Colonic mucosa (tissue), 4 donors: ENCODE data around the gene YLPM1. TPM values are rescaled to one million over a fixed set of nuclear protein-coding genes. Genes with fewer than 3 reads are reported as not detected.
A peak's percentile ranks its signal among the peaks of the same experiment; 100 is the strongest.

Experiments used
- DNase-seq: peaks from one replicate; pipeline ENCODE4 v3.0.0-alpha.2; 2020
- H3K27ac ChIP-seq: fragments of 200-600 bp; one replicate; pipeline ENCODE4 v1.8.0; 2021
- H3K27me3 ChIP-seq: fragments of 200-600 bp; one replicate; pipeline ENCODE4 v1.8.0; 2021
- H3K36me3 ChIP-seq: fragments of 200-600 bp; one replicate; pipeline ENCODE4 v1.8.0; 2021
- H3K4me1 ChIP-seq: fragments of 200-600 bp; one replicate; pipeline ENCODE4 v1.8.0; 2021; ENCODE audit warnings: mild to moderate bottlenecking
- H3K4me3 ChIP-seq: fragments of 200-600 bp; one replicate; pipeline ENCODE4 v1.8.0; 2021
- H3K9ac ChIP-seq, 2 donors: one replicate each; pipeline ENCODE4 v1.7.0; 2013; ENCODE audit warnings: control low read depth in 2 of 2, low read depth in 2 of 2, low read length in 2 of 2
- H3K9me3 ChIP-seq: fragments of 200-600 bp; one replicate; pipeline ENCODE4 v1.8.0; 2021
- intact Hi-C: fragments of 100-400 bp; cut with DNase I; formaldehyde crosslinking; loops from one replicate; pipeline ENCODE4 v1.14.1; 2022
- total RNA-seq, 2 donors: library from RNA; stranded (reverse); fragmentation: NEBNext Ultra II Directional in 1 of 2; extraction: Animal tissue kit (Norgen Biotek cat#: 25700) in 1 of 2; gene quantifications; one replicate each; pipeline ENCODE4 v1.2.1, GENCODE V29; 2021
- TF ChIP-seq, protein P1 (sequence below): fragments of 200-600 bp; IDR thresholded peaks from one replicate; pipeline ENCODE4 v1.8.0; 2022; ENCODE audit warnings: antibody characterized with exemption, mild to moderate bottlenecking
- donor health status: healthy.
- donor health status: DM: no; HTN: no; CAD: no.
- donor health status: DM: no; HTN: no; CAD: no.

Gene YLPM1
- total RNA-seq, 2 donors from 2014 or later: 36.1 to 41.7 TPM

DNA sequence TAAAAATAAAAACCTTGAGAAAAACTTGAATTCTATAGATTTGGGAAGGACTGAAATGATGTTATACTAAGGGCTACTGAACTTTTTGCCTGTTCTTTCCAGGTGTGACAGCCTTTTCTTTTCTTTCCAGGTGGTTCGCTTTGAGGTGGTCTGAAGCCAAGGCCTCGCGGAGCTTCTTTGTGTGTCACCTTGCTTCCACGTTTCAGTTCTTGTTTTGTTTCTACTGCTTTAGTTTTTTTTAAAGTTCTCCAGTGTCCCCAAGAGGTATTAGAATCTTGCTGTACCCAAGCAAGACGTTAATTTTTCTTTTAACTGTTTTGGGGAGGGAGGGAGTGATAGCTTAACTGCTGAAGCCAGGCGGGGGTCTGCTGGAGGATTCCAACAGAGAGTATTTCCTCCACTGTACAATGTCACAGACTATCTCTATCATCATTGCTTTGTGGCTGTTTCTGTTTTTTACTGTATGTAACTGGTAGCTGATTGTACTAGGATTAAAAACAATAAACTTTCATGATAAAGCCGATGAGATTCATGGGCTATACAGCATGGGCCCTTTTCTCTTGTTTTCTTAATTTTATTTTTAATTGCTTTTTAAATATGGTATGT lies 72.6 kb downstream of the YLPM1 start:
- Histone ChIP-seq H3K36me3 (peaks cover 4% of the 10 kb centered on the region), H3K27ac (no peak overlapping the region), H3K4me3 (no peak overlapping the region), H3K27me3 (no peaks in the 10 kb centered on the region), H3K9me3 (no peaks in the 10 kb centered on the region), H3K4me1 (no peaks in the 10 kb centered on the region), H3K9ac (no peak overlapping the region)
- DNase-seq: no peak
- TF ChIP-seq, protein P1, sequence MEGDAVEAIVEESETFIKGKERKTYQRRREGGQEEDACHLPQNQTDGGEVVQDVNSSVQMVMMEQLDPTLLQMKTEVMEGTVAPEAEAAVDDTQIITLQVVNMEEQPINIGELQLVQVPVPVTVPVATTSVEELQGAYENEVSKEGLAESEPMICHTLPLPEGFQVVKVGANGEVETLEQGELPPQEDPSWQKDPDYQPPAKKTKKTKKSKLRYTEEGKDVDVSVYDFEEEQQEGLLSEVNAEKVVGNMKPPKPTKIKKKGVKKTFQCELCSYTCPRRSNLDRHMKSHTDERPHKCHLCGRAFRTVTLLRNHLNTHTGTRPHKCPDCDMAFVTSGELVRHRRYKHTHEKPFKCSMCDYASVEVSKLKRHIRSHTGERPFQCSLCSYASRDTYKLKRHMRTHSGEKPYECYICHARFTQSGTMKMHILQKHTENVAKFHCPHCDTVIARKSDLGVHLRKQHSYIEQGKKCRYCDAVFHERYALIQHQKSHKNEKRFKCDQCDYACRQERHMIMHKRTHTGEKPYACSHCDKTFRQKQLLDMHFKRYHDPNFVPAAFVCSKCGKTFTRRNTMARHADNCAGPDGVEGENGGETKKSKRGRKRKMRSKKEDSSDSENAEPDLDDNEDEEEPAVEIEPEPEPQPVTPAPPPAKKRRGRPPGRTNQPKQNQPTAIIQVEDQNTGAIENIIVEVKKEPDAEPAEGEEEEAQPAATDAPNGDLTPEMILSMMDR: no peak
- intact Hi-C loops: no loop called here

DNA sequence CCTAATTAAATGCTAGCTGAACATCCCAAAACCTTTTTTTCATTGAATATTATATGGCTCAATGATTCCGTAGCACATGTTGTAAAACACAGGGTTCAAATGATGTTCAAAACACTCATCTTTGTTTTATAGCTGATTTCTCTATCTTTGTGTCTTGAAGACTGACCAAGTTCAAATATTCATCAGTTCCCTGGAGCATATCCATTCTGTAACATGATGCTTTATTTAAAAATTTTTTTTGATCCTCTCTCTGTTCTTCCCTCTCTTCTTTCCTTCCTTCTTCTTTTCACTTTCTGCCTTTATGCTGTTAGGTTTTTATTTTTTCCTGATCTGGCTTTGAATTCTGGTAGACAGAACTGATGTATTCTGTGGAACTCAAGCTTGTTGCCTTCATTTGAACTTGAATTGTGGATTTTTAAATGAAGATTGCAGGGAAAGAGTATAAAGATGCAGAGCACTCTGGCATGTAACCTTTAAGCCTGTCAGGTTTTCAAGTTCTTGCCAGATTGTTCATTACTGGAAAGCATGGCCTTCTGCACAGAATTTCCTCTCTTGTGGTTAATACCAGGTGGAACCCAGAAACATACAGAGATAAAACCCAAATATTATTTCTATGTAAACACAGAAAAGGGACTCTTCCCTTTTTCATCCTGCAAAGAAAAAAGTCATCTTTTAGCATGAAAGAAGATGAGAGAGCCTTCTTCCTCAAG lies 73.3 kb downstream of the YLPM1 start:
- H3K27ac ChIP-seq: peak overlapping the region; percentile 27
- H3K4me1 ChIP-seq: no peaks in the 10 kb centered on the region
- H3K9me3 ChIP-seq: no peaks in the 10 kb centered on the region
- DNase-seq: no peak
- H3K4me3 ChIP-seq: no peak overlapping the region
- H3K9ac ChIP-seq: no peak overlapping the region
- intact Hi-C loops: no loop called here
- H3K36me3 ChIP-seq: peaks cover 4% of the 10 kb centered on the region
- H3K27me3 ChIP-seq: no peaks in the 10 kb centered on the region
- TF ChIP-seq, protein P1: no peak

DNA sequence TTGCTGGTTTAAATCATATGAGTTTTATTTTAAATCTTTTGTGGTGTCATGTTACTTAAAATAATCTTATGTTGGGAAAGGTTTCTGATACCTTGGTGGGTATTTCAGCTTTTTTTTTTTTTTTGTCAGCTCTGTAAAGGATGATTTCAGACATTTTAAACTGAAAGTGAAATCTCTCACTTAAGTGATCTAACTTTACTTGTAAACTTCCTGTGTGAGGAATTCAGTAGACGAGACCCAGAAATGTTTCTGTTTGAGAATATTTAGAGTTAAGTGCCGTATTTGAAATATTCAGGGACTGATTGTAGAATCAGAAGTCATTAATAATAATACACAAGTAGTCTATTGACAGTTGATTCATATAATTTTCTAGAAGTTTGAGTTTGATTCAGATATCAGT lies 75.0 kb downstream of the YLPM1 start:
- H3K36me3 ChIP-seq: peaks cover 4% of the 10 kb centered on the region
- H3K27me3 ChIP-seq: no peaks in the 10 kb centered on the region
- peak overlapping the region; percentile 41 for H3K27ac ChIP-seq
- TF ChIP-seq, protein P1: no peak
- DNase-seq: no peak
- intact Hi-C loops: no loop called here
- H3K4me3 ChIP-seq: no peak overlapping the region
- H3K9ac ChIP-seq: no peak overlapping the region
- no peaks in the 10 kb centered on the region for H3K9me3 ChIP-seq
- no peaks in the 10 kb centered on the region for H3K4me1 ChIP-seq

DNA sequence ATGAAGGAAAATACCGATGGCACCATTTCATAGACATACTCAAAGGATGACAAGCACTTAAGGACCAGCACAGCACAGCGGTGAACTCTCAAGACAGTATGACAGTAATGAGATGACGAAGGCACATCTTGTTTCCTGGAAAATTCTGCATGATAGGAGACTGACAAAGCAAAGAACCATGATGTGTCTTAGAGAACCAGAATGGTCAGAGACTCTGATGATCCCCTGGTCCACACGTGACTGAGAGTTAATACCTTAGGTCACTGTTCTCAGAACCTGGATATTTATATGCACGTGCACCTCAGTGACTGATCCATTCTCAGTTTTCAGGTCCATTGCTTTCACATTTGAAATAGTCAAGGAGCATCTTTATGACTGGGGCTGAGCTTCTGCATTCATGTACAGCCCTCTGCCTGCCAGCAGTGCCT lies 77.5 kb downstream of the YLPM1 start:
- Histone ChIP-seq H3K4me3 (no peak overlapping the region), H3K27ac (no peak overlapping the region), H3K4me1 (no peaks in the 10 kb centered on the region), H3K9me3 (no peaks in the 10 kb centered on the region), H3K9ac (no peak overlapping the region), H3K36me3 (peaks cover 2% of the 10 kb centered on the region), H3K27me3 (no peaks in the 10 kb centered on the region)
- TF ChIP-seq, protein P1: no peak
- intact Hi-C loops: no loop called here
- no peak for DNase-seq

DNA sequence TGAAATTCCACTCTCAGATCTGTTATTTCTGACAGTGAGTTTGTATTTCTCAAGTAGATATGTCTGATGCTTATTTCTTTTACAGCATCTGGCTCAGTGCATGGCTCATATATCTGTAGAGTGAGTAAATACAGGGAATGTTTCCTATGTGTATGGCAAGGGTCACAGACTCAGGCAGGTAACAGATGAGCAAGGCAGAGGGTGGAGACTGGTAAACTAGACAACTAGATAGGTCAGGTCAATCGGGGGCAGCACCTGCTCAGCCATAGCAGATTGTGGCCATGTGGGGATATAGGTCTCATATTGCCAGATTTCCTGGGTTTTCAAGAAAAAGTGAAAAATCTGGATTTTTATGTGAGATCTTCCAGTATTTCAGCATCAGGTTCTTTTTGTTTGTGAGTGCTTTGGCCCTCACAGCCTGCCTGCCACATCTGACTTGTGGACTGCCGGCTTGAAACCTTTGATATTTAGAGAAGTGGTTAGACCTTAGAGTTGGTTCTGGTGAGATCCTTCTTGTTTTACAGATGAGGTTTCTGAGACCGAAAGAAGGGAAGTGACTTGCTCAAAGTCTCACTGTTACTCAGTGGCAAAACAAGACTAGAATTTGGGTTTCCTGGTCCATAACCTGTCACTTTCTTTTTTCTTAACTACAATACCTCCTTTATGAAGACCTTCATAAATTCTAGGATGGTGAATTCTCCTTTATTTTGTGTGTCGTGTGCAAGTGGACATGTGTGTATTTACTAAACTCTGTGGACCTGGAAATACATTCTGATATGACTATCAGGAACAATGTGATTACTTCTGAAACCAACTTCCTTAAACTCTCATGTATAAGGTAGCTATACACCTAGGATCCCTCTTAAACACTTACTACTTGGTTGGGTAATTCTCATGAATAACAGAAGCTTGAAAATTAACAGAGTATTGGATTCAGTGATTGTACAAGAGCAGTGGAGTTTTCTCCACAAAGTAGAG lies 78.4 kb downstream of the YLPM1 start:
- Histone ChIP-seq H3K4me1 (no peaks in the 10 kb centered on the region), H3K9ac (no peak overlapping the region), H3K4me3 (no peak overlapping the region), H3K27me3 (no peaks in the 10 kb centered on the region), H3K9me3 (no peaks in the 10 kb centered on the region), H3K27ac (no peak overlapping the region), H3K36me3 (no peaks in the 10 kb centered on the region)
- TF ChIP-seq, protein P1: no peak
- DNase-seq: no peak
- intact Hi-C loops: no loop called here
